Liver (tissue), 9 donors: Measurements from ENCODE around the gene CFAP57. TPM values are rescaled to one million over a fixed set of nuclear protein-coding genes. Genes with fewer than 3 reads are reported as not detected.

ENCODE experiments used
- DNase-seq: peaks from one replicate; pipeline ENCODE4 v3.0.0-alpha.2; 2017; ENCODE audit warnings: low spot score
- H3K27ac ChIP-seq, 2 donors: one replicate each; pipeline ENCODE4 v1.7.0; 2013; ENCODE audit warnings: inconsistent platforms in 2 of 2, low read length in 2 of 2, control low read depth in 1 of 2, low read depth in 1 of 2, mild to moderate bottlenecking in 1 of 2
- H3K27me3 ChIP-seq, 4 donors: one replicate each; pipeline versions ENCODE4 v1.6.1 to v1.7.0; 2013; ENCODE audit warnings: low read length in 3 of 4, inconsistent platforms in 1 of 4, mild to moderate bottlenecking in 1 of 4, moderate library complexity in 1 of 4; ENCODE audit not compliant: control insufficient read depth in 4 of 4, insufficient read depth in 4 of 4
- H3K36me3 ChIP-seq, 4 donors: one replicate each; pipeline versions ENCODE4 v1.6.1 to v1.7.0; 2013; ENCODE audit warnings: low read length in 3 of 4, mild to moderate bottlenecking in 3 of 4, low read depth in 1 of 4, moderate library complexity in 1 of 4; ENCODE audit not compliant: control insufficient read depth in 4 of 4, insufficient read depth in 3 of 4
- H3K4me1 ChIP-seq, 4 donors: one replicate each; pipeline versions ENCODE4 v1.6.1 to v1.7.0; 2013; ENCODE audit warnings: low read length in 3 of 4, mild to moderate bottlenecking in 3 of 4, moderate library complexity in 1 of 4; ENCODE audit not compliant: control insufficient read depth in 4 of 4, insufficient read depth in 4 of 4
- H3K4me3 ChIP-seq, 3 donors: one replicate each; pipeline versions ENCODE4 v1.6.1 to v1.7.0; 2013; ENCODE audit warnings: low read length in 3 of 3, control low read depth in 1 of 3, low read depth in 1 of 3, mild to moderate bottlenecking in 1 of 3
- H3K9ac ChIP-seq, 2 donors: one replicate each; pipeline ENCODE4 v1.7.0; 2013; ENCODE audit warnings: low read length in 2 of 2, mild to moderate bottlenecking in 2 of 2, moderate library complexity in 2 of 2, control low read depth in 1 of 2, low read depth in 1 of 2
- H3K9me3 ChIP-seq, 4 donors: one replicate each; pipeline versions ENCODE4 v1.6.1 to v1.7.0; 2013; ENCODE audit warnings: low read length in 3 of 4; ENCODE audit not compliant: control insufficient read depth in 4 of 4
- ATF3 ChIP-seq: IDR thresholded peaks from 2 replicates; pipeline ENCODE4 v1.6.1; 2016; ENCODE audit warnings: antibody characterized with exemption
- CTCF ChIP-seq: fragments of 150-350 bp; IDR thresholded peaks from 2 replicates; pipeline ENCODE4 v1.5.1; 2017; ENCODE audit warnings: improper control_type of control experiment, low read depth, low read length; ENCODE audit not compliant: missing input control
- EGR1 ChIP-seq, 2 donors: IDR thresholded peaks; 2 replicates each; pipeline ENCODE4 v1.6.1; 2016 to 2018; ENCODE audit warnings: antibody characterized with exemption in 2 of 2, low read depth in 2 of 2
- FOXA1 ChIP-seq: IDR thresholded peaks from 2 replicates; pipeline ENCODE4 v1.6.1; 2016; ENCODE audit warnings: antibody characterized with exemption
- FOXA2 ChIP-seq: IDR thresholded peaks from 2 replicates; pipeline ENCODE4 v1.6.1; 2016; ENCODE audit warnings: antibody characterized with exemption
- GABPA ChIP-seq, 2 donors: IDR thresholded peaks in 1 of 2; conservative IDR thresholded peaks in 1 of 2; 2 replicates each; pipeline ENCODE4 v1.6.1; 2016; ENCODE audit warnings: antibody characterized with exemption in 2 of 2, mild to moderate bottlenecking in 1 of 2, moderate library complexity in 1 of 2
- HNF4A ChIP-seq, 2 donors: conservative IDR thresholded peaks; 2 replicates each; pipeline ENCODE4 v1.6.1; 2016; ENCODE audit warnings: antibody characterized with exemption in 2 of 2, mild to moderate bottlenecking in 2 of 2
- HNF4G ChIP-seq: IDR thresholded peaks from 2 replicates; pipeline ENCODE4 v1.6.1; 2016; ENCODE audit warnings: antibody characterized with exemption
- JUND ChIP-seq, 2 donors: IDR thresholded peaks; 2 replicates each; pipeline ENCODE4 v1.6.1; 2016; ENCODE audit warnings: antibody characterized with exemption in 2 of 2
- NR2F2 ChIP-seq: IDR thresholded peaks from 2 replicates; pipeline ENCODE4 v1.6.1; 2016; ENCODE audit warnings: antibody characterized with exemption
- RAD21 ChIP-seq, 2 donors: IDR thresholded peaks; 2 replicates each; pipeline ENCODE4 v1.6.1; 2016; ENCODE audit warnings: antibody characterized with exemption in 2 of 2, mild to moderate bottlenecking in 2 of 2
- REST ChIP-seq: IDR thresholded peaks from 2 replicates; pipeline ENCODE4 v1.6.1; 2016; ENCODE audit warnings: antibody characterized with exemption, mild to moderate bottlenecking
- RXRA ChIP-seq, 2 donors: IDR thresholded peaks; 2 replicates each; pipeline ENCODE4 v1.6.1; 2017 to 2018; ENCODE audit warnings: antibody characterized with exemption in 2 of 2, mild to moderate bottlenecking in 1 of 2
- SP1 ChIP-seq: IDR thresholded peaks from 2 replicates; pipeline ENCODE4 v1.6.1; 2018; ENCODE audit warnings: antibody characterized with exemption, mild to moderate bottlenecking
- TAF1 ChIP-seq: conservative IDR thresholded peaks from 2 replicates; pipeline ENCODE4 v1.6.1; 2016; ENCODE audit warnings: antibody characterized with exemption, mild to moderate bottlenecking
- YY1 ChIP-seq: IDR thresholded peaks from 2 replicates; pipeline ENCODE4 v1.6.1; 2016; ENCODE audit warnings: antibody characterized with exemption, mild to moderate bottlenecking
- ZBTB33 ChIP-seq: IDR thresholded peaks from 2 replicates; pipeline ENCODE4 v1.6.1; 2016; ENCODE audit warnings: antibody characterized with exemption
- WGBS: extraction: QIAGEN DNeasy Blood & Tissue Kit; methylation state at CpG from one replicate; pipeline ENCODE4 v1.1.7; 2013; 5-methylcytosine and 5-hydroxymethylcytosine counted together
- polyA plus RNA-seq, 2 donors: library from polyadenylated mRNA; stranded (reverse) in 1 of 2; unstranded in 1 of 2; fragments of 200-250 nt in 1 of 2; fragments of >200 nt in 1 of 2; fragmentation: Nextera tagmentation in 1 of 2; extraction: Ambion mirVana in 1 of 2; gene quantifications; one replicate each; pipeline versions ENCODE4 v1.2.1 to v1.2.3, GENCODE V29; 2013 to 2015
- total RNA-seq, 2 donors: library from RNA; depleted of rRNA; stranded (reverse); fragments of >200 nt; gene quantifications; one replicate each; pipeline ENCODE4 v1.2.3, GENCODE V29; 2014
- TF ChIP-seq, protein P1 (sequence below): IDR thresholded peaks from 2 replicates; pipeline ENCODE4 v1.6.1; 2016; ENCODE audit warnings: antibody characterized with exemption
- donor health status: healthy.
- donor health status: healthy.
- donor health status: healthy.
- donor health status: healthy.
- donor health status: healthy.

The CFAP57 gene
- total and polyA plus RNA-seq, 4 donors: under 0.01 to 14.5 (median 0.10) TPM

DNA sequence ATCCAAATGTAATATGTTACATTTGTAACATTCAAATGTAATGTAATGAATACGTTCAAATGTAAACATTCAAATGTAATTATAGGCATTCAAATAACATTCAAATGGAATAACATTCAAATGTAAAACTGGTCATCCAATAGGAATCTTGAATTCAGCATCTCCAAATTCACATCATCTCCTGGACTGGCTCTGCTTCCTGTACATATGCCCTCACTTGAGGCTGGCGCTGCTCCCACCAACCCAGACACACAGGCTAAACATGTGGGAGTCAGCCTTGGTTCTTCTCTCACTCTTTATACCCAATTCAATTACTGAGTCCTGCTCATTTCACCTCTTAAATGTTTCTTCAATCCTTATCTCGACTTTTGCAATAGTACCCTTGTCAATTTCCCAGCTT lies 7.0 kb upstream of the CFAP57 start:
- H3K4me1 ChIP-seq: no peaks in the 10 kb centered on the region
- H3K9ac ChIP-seq: no peak overlapping the region
- H3K27me3 ChIP-seq: no peaks in the 10 kb centered on the region
- 95% methylated on average over 3 of the region's 3 CpGs for WGBS
- TF ChIP-seq FOXA2 (no peak), GABPA (IDR thresholded peaks at IDR 0.05 in 1 of 2, conservative IDR thresholded peaks at IDR 0.05 in 1 of 2) (no peak), CTCF (no peak), HNF4G (no peak), JUND (IDR thresholded peaks at IDR 0.05) (no peak), HNF4A (conservative IDR thresholded peaks at IDR 0.05) (no peak), TAF1 (no peak), EGR1 (IDR thresholded peaks at IDR 0.05; ENCODE audit: low read depth in 2 of 2) (no peak), YY1 (no peak), RAD21 (IDR thresholded peaks at IDR 0.05) (no peak), REST (no peak), NR2F2 (no peak), ATF3 (no peak), SP1 (no peak), ZBTB33 (no peak), RXRA (IDR thresholded peaks at IDR 0.05) (no peak), FOXA1 (no peak)
- TF ChIP-seq, protein P1, sequence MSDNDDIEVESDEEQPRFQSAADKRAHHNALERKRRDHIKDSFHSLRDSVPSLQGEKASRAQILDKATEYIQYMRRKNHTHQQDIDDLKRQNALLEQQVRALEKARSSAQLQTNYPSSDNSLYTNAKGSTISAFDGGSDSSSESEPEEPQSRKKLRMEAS: no peak
- peaks cover 11 to 59% (median 46%) of the 10 kb centered on the region in 4 donors for H3K36me3 ChIP-seq
- H3K27ac ChIP-seq: no peak overlapping the region
- no peaks in the 10 kb centered on the region for H3K9me3 ChIP-seq
- no peak for DNase-seq
- H3K4me3 ChIP-seq: no peak overlapping the region
